T-cell (primary cell): ENCODE data around the gene CRYGN. TPM values are rescaled to one million over a fixed set of nuclear protein-coding genes. Genes with fewer than 3 reads are reported as not detected.

Source experiments
- ATAC-seq, 4 experiments: fragments of 200-7000 bp in 3 of 4; fragments of 150-1000 bp in 1 of 4; cut with Tn5 transposase; replicated peaks in 1 of 4; 1 replicate in 3 of 4; 2 replicates in 1 of 4; pipeline ENCODE4 v1.10.0; 2021; ENCODE audit warnings: moderate library complexity in 3 of 4, mild to moderate bottlenecking in 2 of 4, moderate number of reproducible peaks in 1 of 4
- CTCF ChIA-PET, 2 donors: fragments of 300-600 bp; sonication (Branson Sonifier 250); formaldehyde crosslinking; loops; one replicate each; lab custom pipeline; 2022; ENCODE audit warnings: antibody characterized with exemption in 2 of 2; lab: Charles Lee
- POLR2A ChIA-PET, 2 donors: fragments of 300-600 bp; sonication (Branson Sonifier 250); formaldehyde crosslinking; loops; one replicate each; lab custom pipeline; 2022; ENCODE audit warnings: antibody characterized with exemption in 2 of 2; lab: Charles Lee
- DNase-seq, 35 experiments: peaks; one replicate each; pipeline versions ENCODE4 v3.0.0 to v3.0.0-alpha.2; 2013 to 2023
- H3K27ac ChIP-seq: one replicate; pipeline ENCODE4 v1.5.1; 2013; ENCODE audit warnings: low read length
- H3K27me3 ChIP-seq, 2 experiments: replicated peaks in 1 of 2; 1 replicate in 1 of 2; 2 replicates in 1 of 2; pipeline versions ENCODE4 v1.6.1 to v1.7.0; 2013; ENCODE audit warnings: low read length in 1 of 2, mixed read lengths in 1 of 2; ENCODE audit not compliant: control insufficient read depth in 2 of 2, insufficient read depth in 2 of 2; ENCODE audit errors: extremely low read depth in 1 of 2
- H3K36me3 ChIP-seq, 2 donors: 1 replicate in 1 of 2; 2 replicates in 1 of 2; pipeline versions ENCODE4 v1.6.1 to v1.7.0; 2013; ENCODE audit warnings: low read length in 1 of 2; ENCODE audit not compliant: control insufficient read depth in 2 of 2, insufficient read depth in 1 of 2; ENCODE audit errors: extremely low read depth in 1 of 2
- H3K4me1 ChIP-seq, 2 experiments: 1 replicate in 1 of 2; 2 replicates in 1 of 2; pipeline versions ENCODE4 v1.6.1 to v1.7.0; 2013; ENCODE audit warnings: low read length in 2 of 2, mixed read lengths in 1 of 2; ENCODE audit not compliant: insufficient read depth in 2 of 2, control insufficient read depth in 1 of 2; ENCODE audit errors: extremely low read depth in 1 of 2
- H3K4me3 ChIP-seq, 2 donors: 1 replicate in 1 of 2; 2 replicates in 1 of 2; pipeline versions ENCODE4 v1.5.1 to v1.7.0; 2013; ENCODE audit warnings: mild to moderate bottlenecking in 2 of 2, low read length in 1 of 2, moderate library complexity in 1 of 2; ENCODE audit not compliant: control insufficient read depth in 1 of 2; ENCODE audit errors: extremely low read depth in 1 of 2
- H3K9me3 ChIP-seq: 2 replicates; pipeline ENCODE4 v1.7.0; 2013
- H3K27ac Mint-ChIP-seq, 2 donors: one replicate each; pipeline ENCODE4 v1.8.0; 2020 to 2021; ENCODE audit warnings: mild to moderate bottlenecking in 2 of 2, mixed read lengths in 2 of 2
- H3K27me3 Mint-ChIP-seq, 2 donors: one replicate each; pipeline ENCODE4 v1.8.0; 2021 to 2022; ENCODE audit warnings: mixed read lengths in 2 of 2
- H3K36me3 Mint-ChIP-seq: one replicate; pipeline ENCODE4 v1.8.0; 2021; ENCODE audit warnings: mixed read lengths
- H3K4me1 Mint-ChIP-seq, 3 donors: one replicate each; pipeline ENCODE4 v1.8.0; 2020 to 2022; ENCODE audit warnings: mixed read lengths in 3 of 3, mild to moderate bottlenecking in 1 of 3
- H3K4me3 Mint-ChIP-seq, 3 donors: one replicate each; pipeline ENCODE4 v1.8.0; 2020 to 2022; ENCODE audit warnings: mild to moderate bottlenecking in 3 of 3, mixed read lengths in 3 of 3, moderate library complexity in 3 of 3
- H3K9me3 Mint-ChIP-seq, 3 donors: one replicate each; pipeline ENCODE4 v1.8.0; 2020 to 2022; ENCODE audit warnings: mixed read lengths in 3 of 3
- WGBS: methylation state at CpG from one replicate; pipeline ENCODE4 v1.1.5; 2013; ENCODE audit warnings: missing lambda C conversion rate; ENCODE audit not compliant: insufficient coverage; 5-methylcytosine and 5-hydroxymethylcytosine counted together
- total RNA-seq, 35 experiments: library from RNA in 6 of 35; stranded (reverse) in 6 of 35; fragments of 120-200 nt in 1 of 35; gene quantifications; one replicate each; pipeline versions ENCODE4 v1.2.1 to v1.2.4 and lab custom pipeline; 2013 to 2026

The CRYGN gene
- total RNA-seq, 5 donors from 2014 or later (not counting 1 experiment from before 2014, with no cell fraction given), result 0.98 to 1.8 (median 1.0) TPM; not detected in 2

- peaks cover 10 to 33% of the 10 kb centered on the region in 2 donors for H3K36me3 ChIP-seq
- DNase-seq (no peak), ATAC-seq (no peak)
- Mint-ChIP-seq H3K9me3 (no peaks in the 10 kb centered on the region), H3K27ac (peak overlapping the region in 1 of 2 donors; percentile 34), H3K36me3 (peaks cover 23% of the 10 kb centered on the region), H3K4me3 (no peak overlapping the region), H3K27me3 (peaks cover 0 to 6% of the 10 kb centered on the region in 2 donors), H3K4me1 (peaks cover 7 to 13% (median 11%) of the 10 kb centered on the region in 3 donors)
- ChIA-PET POLR2A (no interaction called here), CTCF (no interaction called here)
- H3K4me3 ChIP-seq, result no peak overlapping the region
- WGBS, result 95% methylated on average over 23 of the region's 25 CpGs
- peaks cover 9 to 22% of the 10 kb centered on the region in 2 experiments for H3K4me1 ChIP-seq
- H3K27me3 ChIP-seq, result peaks cover 6 to 33% of the 10 kb centered on the region in 2 experiments
- no peaks in the 10 kb centered on the region for H3K9me3 ChIP-seq
- no peak overlapping the region for H3K27ac ChIP-seq
These were observed 60.3 kb downstream of the CRYGN start for GRCh38 chr7:151379534-151380198.

- peaks cover 0 to 6% of the 10 kb centered on the region in 2 donors for H3K27me3 Mint-ChIP-seq
- peaks cover 7 to 13% (median 11%) of the 10 kb centered on the region in 3 donors for H3K4me1 Mint-ChIP-seq
- Histone ChIP-seq H3K4me1 (peaks cover 9 to 22% of the 10 kb centered on the region in 2 experiments), H3K27ac (no peak overlapping the region), H3K4me3 (no peak overlapping the region), H3K9me3 (no peaks in the 10 kb centered on the region), H3K36me3 (peaks cover 15 to 38% of the 10 kb centered on the region in 2 donors), H3K27me3 (peaks cover 6 to 28% of the 10 kb centered on the region in 2 experiments)
- no peaks in the 10 kb centered on the region for H3K9me3 Mint-ChIP-seq
- H3K36me3 Mint-ChIP-seq, result peaks cover 23% of the 10 kb centered on the region
- DNase-seq, result no peak
- peak overlapping the region in 1 of 3 donors; percentile 29 for H3K4me3 Mint-ChIP-seq
- CTCF ChIA-PET, result no interaction called here
- POLR2A ChIA-PET, result no interaction called here
- 94% methylated on average over 6 of the region's 6 CpGs for WGBS
- no peak for ATAC-seq
- peak overlapping the region in 1 of 2 donors; percentile 34 for H3K27ac Mint-ChIP-seq
These were observed 60.8 kb downstream of the CRYGN start for GRCh38 chr7:151379193-151379520.

Other genes starting within 250 kb of the CRYGN start
- gene H2BK1, start 229.7 kb downstream of the CRYGN start, total RNA-seq, result 1 to 10 TPM; 3.1 to 7.7 (median 5.1) TPM
- 10 to 100 TPM; 22.9 to 39.7 (median 38.8) TPM for gene ABCF2, start 212.9 kb downstream of the CRYGN start, total RNA-seq
- 10 to 100 TPM; 34.2 to 66.1 (median 64.1) TPM for gene CHPF2, start 207.7 kb downstream of the CRYGN start, total RNA-seq
- 10 to 100 TPM in 2 of 5 donors, 1 to 10 TPM in 3; 6.3 to 28.5 (median 9.1) TPM for gene SMARCD3, start 191.4 kb downstream of the CRYGN start, total RNA-seq
- 10 to 100 TPM; 77.4 to 98.9 (median 87.7) TPM for gene NUB1, start 98.3 kb downstream of the CRYGN start, total RNA-seq
- gene WDR86, start 30.1 kb downstream of the CRYGN start, total RNA-seq, result 10 to 100 TPM in 3 of 5 donors, 1 to 10 TPM in 2; 3.1 to 26.0 (median 10.1) TPM
- 10 to 100 TPM; 35.8 to 46.0 (median 41.6) TPM for gene RHEB, start 79.8 kb upstream of the CRYGN start, total RNA-seq